GM12878 (cell line): ENCODE data around the gene NIN. TPM values are rescaled to one million over a fixed set of nuclear protein-coding genes. Genes with fewer than 3 reads are reported as not detected.

ENCODE experiments used
- ATAC-seq: fragments of 200-7000 bp; cut with Tn5 transposase; 3 replicates; pipeline ENCODE4 v1.9.1; 2020; ENCODE audit warnings: mild to moderate bottlenecking, moderate library complexity
- BruUV-seq: library from RNA; stranded (reverse); fragments of 400-500 nt; replicated peaks from 2 replicates; lab custom pipeline; 2021; lab: Mats Ljungman, UMichigan
- CTCF ChIA-PET: fragments of 300-600 bp; sonication (Branson Sonifier 250); formaldehyde crosslinking; extraction: SDS; loops from one replicate; lab custom pipeline; 2021; ENCODE audit warnings: inconsistent platforms; lab: Yijun Ruan, JAX
- POLR2A ChIA-PET: fragments of 350-600 bp; formaldehyde crosslinking; extraction: SDS; loops from one replicate; lab custom pipeline; 2021; ENCODE audit warnings: inconsistent platforms; lab: Charles Lee
- RAD21 ChIA-PET: fragments of 300-600 bp; sonication (Branson Sonifier 250); formaldehyde crosslinking; loops from one replicate; lab custom pipeline; 2023; ENCODE audit warnings: antibody characterized with exemption; ENCODE audit not compliant: unreplicated experiment; lab: Charles Lee
- SMC1A ChIA-PET: fragments of 300-600 bp; sonication (Branson Sonifier 250); formaldehyde crosslinking; loops from one replicate; lab custom pipeline; 2023; ENCODE audit not compliant: unreplicated experiment, uncharacterized antibody; lab: Charles Lee
- DNase-seq: peaks from one replicate; pipeline ENCODE4 v3.0.0-alpha.2; 2011; ENCODE audit warnings: low read depth, low spot score
- FAIRE-seq: peaks from 3 replicates; lab custom pipeline; 2011; peaks lifted over from hg19 to GRCh38; lab: Jason Lieb, UNC
- H2AFZ ChIP-seq: 2 replicates; pipeline ENCODE4 v1.6.0; 2011; ENCODE audit warnings: low read depth, low read length, control low read depth; ENCODE audit not compliant: control insufficient read depth
- H3K27ac ChIP-seq: 2 replicates; pipeline ENCODE4 v1.5.1; 2011; ENCODE audit warnings: control low read depth; ENCODE audit not compliant: control insufficient read depth, insufficient read depth
- H3K27me3 ChIP-seq, 2 experiments: replicated peaks in 1 of 2; 2 replicates each; pipeline versions ENCODE4 v1.6.0 to v1.6.1; 2011; ENCODE audit warnings: low read length in 1 of 2; ENCODE audit not compliant: control insufficient read depth in 2 of 2, insufficient read depth in 2 of 2
- H3K36me3 ChIP-seq, 2 experiments: 2 replicates each; pipeline ENCODE4 v1.5.1; 2011; ENCODE audit warnings: low read length in 1 of 2; ENCODE audit not compliant: control insufficient read depth in 2 of 2, insufficient read depth in 2 of 2
- H3K4me1 ChIP-seq: 2 replicates; pipeline ENCODE4 v1.6.1; 2011; ENCODE audit warnings: mild to moderate bottlenecking, low read length, moderate library complexity, mixed read lengths; ENCODE audit not compliant: control insufficient read depth, insufficient read depth
- H3K4me2 ChIP-seq: 2 replicates; pipeline ENCODE4 v1.6.0; 2011; ENCODE audit warnings: control low read depth; ENCODE audit not compliant: control insufficient read depth, insufficient read depth
- H3K4me3 ChIP-seq: fragments of 200-600 bp; sonication (generic); 2 replicates; pipeline ENCODE4 v1.5.1; 2016
- H3K79me2 ChIP-seq: 2 replicates; pipeline ENCODE4 v1.6.0; 2011; ENCODE audit warnings: low read length; ENCODE audit not compliant: control insufficient read depth, insufficient read depth
- H3K9ac ChIP-seq: 2 replicates; pipeline ENCODE4 v1.8.0; 2011; ENCODE audit warnings: low read length, control low read depth, mixed read lengths; ENCODE audit not compliant: control insufficient read depth, insufficient read depth
- H3K9me3 ChIP-seq: replicated peaks from 3 replicates; pipeline ENCODE4 v1.5.1; 2011; ENCODE audit warnings: mild to moderate bottlenecking, low read length; ENCODE audit not compliant: control insufficient read depth, insufficient read depth
- H4K20me1 ChIP-seq: 2 replicates; pipeline ENCODE4 v1.6.0; 2011; ENCODE audit not compliant: control insufficient read depth, insufficient read depth
- ASH2L ChIP-seq: fragments of 300-600, 200-600 bp; sonication (generic); IDR thresholded peaks from 2 replicates; pipeline ENCODE4 v1.6.1; 2017; ENCODE audit warnings: low read depth, mild to moderate bottlenecking, borderline replicate concordance
- BMI1 ChIP-seq: fragments of 450-650 bp; IDR thresholded peaks from 2 replicates; pipeline ENCODE4 v1.6.1; 2016; ENCODE audit warnings: mild to moderate bottlenecking, moderate library complexity, borderline replicate concordance
- CBX5 ChIP-seq: sonication (generic); IDR thresholded peaks from 2 replicates; pipeline ENCODE4 v1.6.1; 2016; ENCODE audit warnings: low read depth, moderate library complexity, mild to moderate bottlenecking, inconsistent platforms
- CEBPB ChIP-seq, 2 experiments: fragments of 150-350 bp in 1 of 2; IDR thresholded peaks; 2 replicates each; pipeline ENCODE4 v1.6.1; 2012 to 2014; ENCODE audit warnings: low read depth in 2 of 2, low read length in 2 of 2, borderline replicate concordance in 1 of 2, inconsistent platforms in 1 of 2
- HDAC2 ChIP-seq: fragments of 200-600 bp; sonication (generic); IDR thresholded peaks from 2 replicates; pipeline ENCODE4 v1.6.1; 2017
- KAT2A ChIP-seq: conservative IDR thresholded peaks from 2 replicates; pipeline ENCODE4 v1.6.1; 2011; ENCODE audit warnings: low read depth, low read length; ENCODE audit not compliant: control insufficient read depth
- LARP7 ChIP-seq: fragments of 450-650 bp; IDR thresholded peaks from 2 replicates; pipeline ENCODE4 v1.6.1; 2017; ENCODE audit warnings: mild to moderate bottlenecking
- NKRF ChIP-seq: fragments of 450-650 bp; conservative IDR thresholded peaks from 2 replicates; pipeline ENCODE4 v1.6.1; 2017; ENCODE audit warnings: mild to moderate bottlenecking, moderate library complexity
- POLR2AphosphoS5 ChIP-seq: IDR thresholded peaks from 2 replicates; pipeline ENCODE4 v1.6.1; 2011; ENCODE audit warnings: mild to moderate bottlenecking, low read length, inconsistent platforms
- RCOR1 ChIP-seq: conservative IDR thresholded peaks from 2 replicates; pipeline ENCODE4 v1.6.1; 2012; ENCODE audit warnings: low read depth, low read length, improper control_type of control experiment
- SMAD1 ChIP-seq: fragments of 450-650 bp; IDR thresholded peaks from 2 replicates; pipeline ENCODE4 v1.6.1; 2018; ENCODE audit warnings: mild to moderate bottlenecking, low read depth; ENCODE audit not compliant: partially characterized antibody
- WGBS: methylation state at CpG from one replicate; pipeline ENCODE4 v1.1.6; 2016; ENCODE audit warnings: low lambda C conversion rate; ENCODE audit not compliant: insufficient replicate concordance, insufficient coverage; ENCODE audit errors: missing lambda C conversion rate; 5-methylcytosine and 5-hydroxymethylcytosine counted together
- in situ Hi-C: fragments of 300-500 bp; cut with MboI; formaldehyde crosslinking; loops from 9 replicates; pipeline ENCODE4 v1.14.3; 2018; ENCODE audit warnings: mixed read lengths
- intact Hi-C: fragments of 100-400 bp; cut with micrococcal nuclease; formaldehyde crosslinking; loops from one replicate; pipeline ENCODE4 v1.14.2; 2022; ENCODE audit not compliant: unreplicated experiment
- polyA plus RNA-seq, 11 experiments: library from polyadenylated mRNA; depleted of rRNA in 4 of 11; unstranded in 6 of 11; stranded (reverse) in 5 of 11; fragments of >200 nt; fragmentation: Nextera tagmentation in 4 of 11; fragmentation: Illumina TruSeq in 1 of 11; extraction: Ambion mirVana in 4 of 11; extraction: Trizol in 1 of 11; gene quantifications; 1 replicate in 1 of 11; 2 replicates in 10 of 11; pipeline versions ENCODE4 v1.2.1 to v1.2.3, GENCODE V29; 2011 to 2016; ENCODE audit warnings: inconsistent platforms in 2 of 11, missing spikeins in 2 of 11, low read depth in 1 of 11
- total RNA-seq, 4 experiments: library from RNA; depleted of rRNA in 3 of 4; stranded (reverse); fragments of >200 nt in 3 of 4; fragmentation: Illumina TruSeq in 1 of 4; extraction: Trizol in 1 of 4; gene quantifications; 2 replicates each; pipeline versions ENCODE4 v1.2.1 to v1.2.3, GENCODE V29; 2013 to 2021

NIN gene
- total and polyA plus RNA-seq, 10 of the 15 experiments (the other 5 are each of a cell fraction or from before 2014, with no cell fraction given), result 16.2 to 135 (median 70.3) TPM

GRCh38 chr14:50862036-50862570 lies 31.1 kb upstream of the NIN start:
- 68% methylated on average over 4 of the region's 4 CpGs for WGBS
- POLR2A ChIA-PET, result no interaction called here
- DNase-seq, result no peak
- CTCF ChIA-PET, result interaction anchor here (0.8 to 13.4 kb wide), 10 partner anchors 33 to 264 kb away, joined by 3 to 317 read pairs (median 33); partner anchors contain the start of gene NIN
- no peaks in the 10 kb centered on the region for H3K9me3 ChIP-seq
- no peak for ATAC-seq
- H3K27me3 ChIP-seq, result no peaks in the 10 kb centered on the region; a peak in 1 of 4 replicates
- SMC1A ChIA-PET, result interaction anchor here (0.6 to 11.9 kb wide), 10 partner anchors 10 to 242 kb away, joined by 3 to 233 read pairs (median 4); no protein-coding TSS in a partner anchor
- no peak overlapping the region for H3K4me3 ChIP-seq
- H4K20me1 ChIP-seq, result no peaks in the 10 kb centered on the region
- peaks cover 9% of the 10 kb centered on the region for H3K4me1 ChIP-seq
- TF ChIP-seq CBX5 (no peak), RCOR1 (no peak), NKRF (no peak), HDAC2 (no peak), BMI1 (no peak), SMAD1 (no peak), ASH2L (no peak), POLR2AphosphoS5 (no peak), KAT2A (no peak), LARP7 (no peak), CEBPB (IDR thresholded peaks at IDR 0.05; ENCODE audit: borderline replicate concordance in 1 of 2, low read depth in 2 of 2, low read length in 2 of 2) (no peak)
- TF ChIP-seq, all 136 proteins: peak for 0
- no TSS peak for BruUV-seq
- Histone ChIP-seq H2AFZ (no peak overlapping the region), H3K79me2 (no peaks in the 10 kb centered on the region), H3K9ac (no peak overlapping the region), H3K27ac (no peak overlapping the region), H3K36me3 (no peaks in the 10 kb centered on the region), H3K4me2 (no peak overlapping the region)
- intact Hi-C loops (loop anchor here (5.0 kb wide), 2 partner anchors 245 to 320 kb away; no protein-coding TSS in a partner anchor), in situ Hi-C loops (loop anchor here (25.0 kb wide), 1 partner anchor 250 kb away; no protein-coding TSS in a partner anchor)
- RAD21 ChIA-PET, result interaction anchor here (0.6 to 7.0 kb wide), 8 partner anchors 33 to 319 kb away, joined by 3 to 186 read pairs (median 4); partner anchors contain the start of gene NIN
- no peak for FAIRE-seq
